GM20431 (cell line): ENCODE results near the gene CALD1.

Experiments
- in situ Hi-C: fragments of 300-500 bp; cut with MseI, MboI; formaldehyde crosslinking; loops from one replicate; pipeline ENCODE4 v1.15.0; 2020; ENCODE audit warnings: low sequenced_read_pairs; ENCODE audit not compliant: unreplicated experiment

The CALD1 gene

DNA sequence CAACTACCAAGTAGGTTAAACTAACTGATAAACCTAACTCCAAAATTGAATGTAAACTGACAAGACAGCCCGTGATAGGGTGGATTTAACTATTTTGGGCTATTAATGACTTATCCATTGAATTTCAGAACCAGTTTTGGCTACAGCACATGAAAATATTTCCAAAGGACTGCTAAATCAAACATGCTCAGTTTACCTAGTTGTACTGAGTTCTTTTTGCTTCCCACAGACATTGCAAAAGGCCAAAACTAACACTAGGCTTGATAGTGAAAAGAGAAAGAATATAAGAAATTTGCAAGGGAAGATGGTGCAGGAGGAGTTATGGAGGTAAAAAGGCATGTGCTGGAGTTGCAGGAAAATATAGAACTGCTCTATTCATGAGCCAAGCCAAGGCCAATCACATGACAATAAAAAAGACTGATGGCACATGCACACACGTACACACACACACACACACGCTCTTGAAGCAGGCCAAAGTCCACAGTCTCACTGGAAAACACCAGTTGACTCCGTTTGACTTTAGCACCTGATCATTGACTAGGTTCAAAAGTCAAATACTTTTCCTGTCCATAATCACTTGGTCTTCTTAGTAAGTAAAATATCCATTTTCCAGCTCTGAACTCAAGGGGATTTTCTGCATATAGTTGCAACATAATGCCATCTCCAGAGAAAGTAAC, 130.9 kb downstream of the CALD1 start:
- in situ Hi-C loops: no loop called here

DNA sequence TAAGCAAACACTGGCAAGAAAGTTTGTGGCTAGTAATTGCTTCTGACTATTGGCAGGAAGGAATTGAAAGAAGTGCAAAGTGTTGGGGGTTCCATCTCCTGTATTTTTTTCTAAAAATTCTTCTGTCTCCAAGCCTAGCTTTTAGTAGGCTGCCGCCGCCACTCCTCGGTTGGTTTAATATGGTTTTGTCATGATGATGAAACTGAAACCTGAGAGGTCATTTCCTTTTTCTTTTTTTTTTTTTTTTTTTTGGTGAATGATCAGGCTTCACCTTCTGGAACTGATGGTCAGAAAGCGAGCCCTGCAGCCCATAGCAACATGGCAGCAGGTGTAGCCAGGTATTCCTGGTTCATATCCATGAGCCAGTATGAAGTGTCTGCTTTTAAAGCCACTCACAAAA, 131.5 kb downstream of the CALD1 start:
- in situ Hi-C loops: no loop called here

DNA sequence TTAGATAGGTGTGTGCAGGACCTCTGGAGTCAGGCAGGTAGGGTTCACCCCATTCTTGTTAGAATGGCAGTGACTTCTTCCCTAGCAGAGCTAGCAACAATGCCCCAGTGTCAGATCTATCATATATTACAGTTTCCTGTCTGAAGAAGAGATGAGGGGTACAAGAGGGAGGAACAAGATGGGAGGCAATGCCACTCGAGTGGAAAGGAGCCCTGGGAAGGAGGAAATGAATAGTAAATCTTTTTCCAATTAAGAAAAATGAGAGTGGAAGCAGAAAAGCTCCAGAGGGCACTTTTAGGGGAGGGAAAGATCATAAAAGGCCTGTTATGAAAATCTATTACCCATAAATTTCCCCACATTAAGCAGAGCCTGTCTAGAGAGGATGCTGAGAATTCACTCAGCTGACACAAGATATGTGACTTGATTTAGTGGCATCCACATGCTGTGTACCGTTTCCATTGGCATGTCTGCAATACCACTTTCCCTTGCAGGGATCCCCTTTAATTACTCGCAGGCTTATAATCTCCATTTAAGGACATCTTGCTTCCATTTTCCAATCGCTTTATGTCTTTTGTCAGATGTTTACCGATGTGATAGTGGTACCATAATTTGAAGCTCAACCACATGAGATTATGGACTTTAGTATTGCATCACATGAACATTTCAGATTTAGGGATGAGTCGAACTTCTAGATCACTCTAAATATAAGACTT, 136.9 kb downstream of the CALD1 start:
- in situ Hi-C loops: no loop called here

DNA sequence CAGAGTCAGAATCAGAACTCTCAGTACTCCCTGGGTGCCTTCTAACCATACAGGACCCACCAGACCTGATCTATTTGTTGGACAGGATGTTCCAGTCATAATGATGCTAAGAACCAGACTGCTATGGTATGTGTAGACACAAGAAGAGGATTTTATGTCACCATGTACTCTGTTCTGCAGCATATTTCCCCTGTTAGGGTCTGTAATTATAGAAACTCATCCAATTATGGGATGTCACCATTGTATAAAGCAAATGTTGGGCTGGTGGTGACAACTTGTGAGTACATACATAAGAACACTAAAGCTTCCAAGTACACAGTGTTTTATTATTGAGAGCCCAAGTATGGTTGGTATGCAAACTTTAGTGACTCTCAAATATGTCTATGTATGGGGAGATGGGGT, 139.8 kb downstream of the CALD1 start:
- in situ Hi-C loops: no loop called here

DNA sequence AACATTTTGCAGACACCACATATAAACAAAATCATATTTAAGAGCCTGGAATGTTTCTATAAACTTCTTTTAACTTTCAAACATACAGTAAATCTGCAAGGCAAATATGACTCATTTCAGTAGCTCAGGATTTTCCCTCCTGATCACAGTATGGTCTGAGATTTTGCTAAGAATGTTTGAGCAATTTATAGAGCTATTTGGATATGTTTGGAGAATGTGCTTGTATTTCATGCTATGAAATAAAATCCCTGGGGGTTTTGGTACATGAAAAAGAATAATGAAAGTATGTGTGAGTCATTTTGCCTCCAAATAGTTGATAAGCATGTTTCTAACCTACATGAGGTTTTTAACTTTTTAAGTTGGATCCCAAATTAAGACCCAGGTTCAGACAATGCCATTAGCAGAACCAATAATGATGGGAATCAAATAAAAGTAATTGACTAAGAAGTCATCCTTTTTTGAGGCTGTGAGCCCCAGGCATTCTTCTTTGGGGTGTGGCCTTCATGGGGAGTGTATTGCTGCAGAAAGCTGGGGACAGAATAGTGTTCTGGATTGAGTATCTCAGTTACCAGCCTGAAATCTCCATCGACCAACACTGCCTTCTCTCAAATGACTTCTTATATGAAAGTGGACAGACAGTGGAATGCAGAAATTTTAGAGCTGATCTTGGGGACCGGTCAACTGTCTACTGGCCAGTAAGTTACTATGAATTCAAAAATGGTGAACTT, 140.8 kb downstream of the CALD1 start:
- in situ Hi-C loops: no loop called here

DNA sequence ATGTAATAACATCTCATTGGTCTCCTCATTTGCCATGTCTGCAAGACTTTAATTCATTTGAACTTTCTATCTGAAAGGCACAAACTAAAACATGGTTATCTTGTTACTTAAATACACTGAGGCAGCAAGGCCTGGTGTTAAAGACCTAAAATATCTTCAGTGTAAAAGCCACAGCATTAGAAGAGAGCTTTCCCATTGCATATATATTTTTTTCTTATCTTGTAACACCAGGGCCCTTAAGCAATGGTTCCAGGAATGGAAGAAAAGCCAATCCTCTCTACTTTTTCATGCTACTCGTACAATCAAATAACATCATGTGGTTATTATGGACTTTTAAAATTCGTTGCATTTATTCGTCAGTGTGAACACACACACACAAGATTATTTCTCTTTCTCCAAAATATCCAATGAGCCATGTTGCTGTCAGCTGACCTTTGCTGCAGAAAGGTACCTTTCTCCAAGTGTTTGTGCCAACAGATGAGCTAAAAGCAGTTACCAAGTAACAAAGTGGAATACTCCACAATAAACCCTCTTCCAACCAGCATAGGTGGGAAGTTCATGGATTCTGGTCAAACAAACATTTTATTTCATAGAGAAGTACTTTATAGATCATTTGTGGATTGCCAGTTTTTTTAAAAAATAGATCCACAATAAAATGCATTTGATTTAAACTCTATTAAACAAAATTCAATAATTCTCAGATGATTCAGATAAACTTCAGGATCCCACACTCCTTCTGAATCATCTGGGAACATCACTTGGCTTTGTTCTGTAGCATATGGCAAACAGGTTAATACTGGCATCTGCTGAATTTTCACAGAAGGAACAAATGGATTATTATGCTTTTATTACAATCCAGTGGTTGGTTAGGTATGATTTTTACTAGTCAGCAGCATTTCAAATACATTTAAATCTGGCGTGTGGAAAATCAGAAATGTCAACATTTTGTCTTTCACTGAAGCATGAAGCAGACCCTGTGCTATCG, 143.6 kb downstream of the CALD1 start:
- in situ Hi-C loops: no loop called here

DNA sequence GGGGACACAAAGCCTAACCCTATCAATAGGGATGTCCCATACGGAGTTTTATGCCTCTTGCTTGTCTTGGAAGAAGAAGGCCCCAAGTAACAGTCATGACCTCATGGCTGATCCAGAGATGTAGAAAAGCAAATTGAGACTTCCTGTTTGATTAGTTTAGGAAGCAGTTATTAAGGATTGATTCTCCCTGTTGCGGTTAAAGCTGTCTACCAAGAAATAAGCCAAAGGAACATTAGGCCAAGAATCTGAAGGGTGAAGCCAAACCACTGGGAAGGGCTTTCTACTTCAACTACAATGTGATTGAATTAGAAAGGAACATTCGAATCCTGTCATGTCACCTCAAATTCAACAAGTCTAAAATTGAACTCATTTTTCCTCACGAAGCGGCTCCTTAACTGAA, 146.3 kb downstream of the CALD1 start:
- in situ Hi-C loops: loop anchor here (25.0 kb wide), 1 partner anchor 288 kb away; the partner anchor contains the start of gene BPGM

DNA sequence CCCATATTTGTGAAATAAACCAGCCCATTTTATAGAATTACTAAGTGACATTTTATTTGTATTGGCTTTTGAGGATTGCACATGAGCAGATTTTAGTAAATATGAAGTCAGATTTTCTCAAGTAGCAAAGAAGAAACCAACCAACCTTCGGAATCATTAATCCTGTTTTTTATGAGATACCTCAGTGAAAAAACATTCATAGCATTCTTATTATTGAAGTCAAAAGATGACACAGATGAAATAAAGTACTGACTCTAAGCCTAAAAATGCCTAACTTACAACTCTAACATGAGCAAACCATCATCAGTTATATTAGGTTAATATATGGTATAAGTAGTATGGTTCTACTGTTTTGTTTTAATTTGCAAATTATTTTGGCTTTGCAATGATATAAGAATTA, 147.0 kb downstream of the CALD1 start:
- in situ Hi-C loops: loop anchor here (25.0 kb wide), 1 partner anchor 289 kb away; the partner anchor contains the start of gene BPGM

DNA sequence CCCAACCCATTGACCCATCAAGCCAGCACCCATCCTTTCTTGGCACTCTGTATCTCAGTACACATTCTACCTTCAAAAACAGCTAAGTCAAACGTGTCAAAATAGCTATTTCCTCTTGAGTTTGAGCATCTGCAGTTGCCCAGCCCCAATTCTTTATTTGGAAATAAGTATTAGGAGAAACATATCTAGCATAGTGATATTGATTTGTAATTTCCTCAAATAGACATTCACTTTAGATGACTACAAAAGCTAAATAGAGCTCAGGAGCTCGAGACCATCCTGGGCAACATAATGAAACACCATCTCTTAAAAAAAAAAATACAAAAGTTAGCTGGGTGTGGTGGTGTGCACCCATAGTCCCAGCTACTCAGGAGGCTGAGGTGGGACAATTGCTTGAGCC, 147.6 kb downstream of the CALD1 start:
- in situ Hi-C loops: loop anchor here (25.0 kb wide), 1 partner anchor 290 kb away; the partner anchor contains the start of gene BPGM

DNA sequence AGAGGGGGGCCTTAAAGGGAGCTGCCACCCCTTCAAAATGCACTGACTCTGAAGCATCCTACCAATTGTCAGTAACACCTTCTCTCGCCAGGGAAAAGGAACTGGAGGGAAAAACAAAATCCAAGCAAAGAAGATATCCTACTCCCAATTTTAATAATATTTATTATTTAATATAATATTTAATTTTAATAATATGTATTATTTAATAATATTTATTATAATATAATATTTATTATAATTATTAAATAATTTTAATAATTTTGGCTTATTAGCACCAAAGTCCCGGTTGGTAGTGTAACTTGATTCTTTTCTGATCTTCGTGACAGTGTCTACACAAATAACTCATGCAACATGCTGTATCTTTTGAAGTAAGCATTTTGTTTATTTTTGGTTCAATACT, 148.3 kb downstream of the CALD1 start:
- in situ Hi-C loops: loop anchor here (25.0 kb wide), 1 partner anchor 290 kb away; the partner anchor contains the start of gene BPGM

DNA sequence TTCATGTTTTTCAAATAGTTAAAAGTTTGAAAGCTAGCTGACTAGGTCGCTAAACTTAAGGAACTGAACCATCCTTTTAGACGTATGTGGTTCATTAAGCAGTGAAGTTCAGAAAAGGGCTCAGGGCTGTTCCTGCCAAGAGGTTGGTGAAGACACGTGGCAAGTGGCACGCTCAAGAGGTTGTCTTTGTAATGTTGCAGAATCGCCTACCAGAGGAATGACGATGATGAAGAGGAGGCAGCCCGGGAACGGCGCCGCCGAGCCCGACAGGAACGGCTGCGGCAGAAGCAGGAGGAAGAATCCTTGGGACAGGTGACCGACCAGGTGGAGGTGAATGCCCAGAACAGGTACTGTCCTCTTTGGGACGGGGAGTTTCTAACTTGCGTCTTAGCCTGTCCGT, 149.1 kb downstream of the CALD1 start:
- in situ Hi-C loops: loop anchor here (25.0 kb wide), 1 partner anchor 291 kb away; the partner anchor contains the start of gene BPGM

DNA sequence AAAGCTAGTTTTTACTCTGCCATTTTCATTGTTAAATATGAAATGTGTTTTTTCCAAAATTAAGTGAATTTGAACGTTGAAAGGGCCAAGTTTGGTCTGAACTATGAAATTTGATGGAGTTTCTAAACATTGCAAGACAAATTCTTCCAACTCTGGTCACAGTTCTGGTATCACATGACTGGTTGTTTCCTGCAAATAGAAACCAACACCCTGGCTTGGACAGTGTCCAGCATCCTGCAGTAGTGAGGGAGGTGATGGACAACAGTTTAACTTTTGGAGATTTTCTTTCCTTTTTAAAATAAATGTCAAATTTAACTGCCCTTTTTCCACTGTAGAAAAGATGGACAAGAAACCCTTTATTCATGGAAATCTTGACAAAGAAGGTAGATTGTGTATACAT, 152.1 kb downstream of the CALD1 start:
- in situ Hi-C loops: loop anchor here (25.0 kb wide), 1 partner anchor 294 kb away; the partner anchor contains the start of gene BPGM

- in situ Hi-C loops: loop anchor here (25.0 kb wide), 1 partner anchor 296 kb away; the partner anchor contains the start of gene BPGM
Observed at GRCh38 chr7:134932707-134933370, 153.4 kb downstream of the CALD1 start.

- in situ Hi-C loops: loop anchor here (25.0 kb wide), 1 partner anchor 296 kb away; the partner anchor contains the start of gene BPGM
Observed at GRCh38 chr7:134933460-134934068, 154.1 kb downstream of the CALD1 start.

DNA sequence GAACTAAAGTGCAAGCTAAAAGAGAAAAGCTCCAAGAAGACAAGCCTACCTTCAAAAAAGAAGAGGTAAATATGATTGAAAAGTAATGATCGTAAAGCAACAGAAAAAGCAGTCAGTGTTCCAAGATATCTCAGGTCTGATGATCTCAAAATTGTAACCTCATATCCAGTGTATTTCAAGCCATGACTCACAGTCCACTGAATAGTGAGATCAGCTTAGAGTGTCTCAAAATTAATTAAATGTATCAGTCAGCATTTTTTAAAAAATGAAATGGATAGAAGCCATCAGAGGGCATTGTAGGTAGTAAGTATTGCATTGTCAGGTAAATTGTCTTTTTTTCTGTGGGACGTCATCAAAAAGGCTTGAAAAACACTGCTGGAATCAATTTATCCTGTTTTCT, 156.3 kb downstream of the CALD1 start:
- in situ Hi-C loops: loop anchor here (25.0 kb wide), 1 partner anchor 298 kb away; the partner anchor contains the start of gene BPGM

- in situ Hi-C loops: loop anchor here (25.0 kb wide), 1 partner anchor 300 kb away; the partner anchor contains the start of gene BPGM
Observed at GRCh38 chr7:134936893-134937510, 157.6 kb downstream of the CALD1 start.

DNA sequence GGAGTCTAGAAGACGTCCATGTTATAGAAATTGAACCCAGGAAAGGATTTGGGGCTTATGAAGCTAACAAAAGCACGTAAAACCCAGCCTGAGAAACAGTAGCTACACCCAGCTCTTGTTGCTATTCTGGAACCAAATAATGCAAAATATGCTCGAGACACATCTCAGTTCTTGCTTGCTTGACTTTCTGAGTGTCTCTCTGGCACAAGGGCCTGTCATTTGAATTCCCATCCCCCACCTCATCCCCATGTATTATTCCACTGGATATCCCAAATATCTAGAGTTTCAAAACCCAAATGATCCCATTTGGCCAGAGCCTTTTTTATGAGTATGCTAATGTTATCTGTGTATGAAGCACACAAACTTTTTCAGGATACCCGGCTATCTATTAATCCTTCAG, 158.7 kb downstream of the CALD1 start:
- in situ Hi-C loops: loop anchor here (25.0 kb wide), 1 partner anchor 301 kb away; the partner anchor contains the start of gene BPGM

GRCh38 chr7:134939136-134939535, 159.7 kb downstream of the CALD1 start:
- in situ Hi-C loops: loop anchor here (25.0 kb wide), 1 partner anchor 302 kb away; the partner anchor contains the start of gene BPGM
